SU-DHL-6 (cell line): ENCODE data around the gene AP2M1.

Source experiments
- H2AFZ ChIP-seq: fragments of 200-600 bp; sonication (generic); 2 replicates; pipeline ENCODE4 v1.6.1; 2014; ENCODE audit warnings: low read depth, mild to moderate bottlenecking, moderate library complexity, mixed read lengths, antibody characterized with exemption, low read length; ENCODE audit not compliant: severe bottlenecking
- H3F3A ChIP-seq: fragments of 200-600 bp; shearing (Covaris generic); 2 replicates; pipeline ENCODE4 v1.6.0; 2016; ENCODE audit warnings: antibody characterized with exemption, mild to moderate bottlenecking; ENCODE audit not compliant: insufficient read depth
- H3K27ac ChIP-seq: fragments of 200-600 bp; sonication (generic); 2 replicates; pipeline ENCODE4 v1.5.1; 2016; ENCODE audit warnings: low read depth, mild to moderate bottlenecking, low read length, moderate library complexity, mixed read lengths
- H3K27me3 ChIP-seq: fragments of 200-600 bp; sonication (generic), shearing (Covaris generic); 2 replicates; pipeline ENCODE4 v1.6.0; 2014; ENCODE audit warnings: mild to moderate bottlenecking, low read length
- H3K36me3 ChIP-seq: fragments of 200-600 bp; sonication (generic); 2 replicates; pipeline ENCODE4 v1.6.1; 2014; ENCODE audit warnings: mild to moderate bottlenecking, low read length, mixed read lengths
- H3K4me2 ChIP-seq: fragments of 300-600, 200-600 bp; shearing (Covaris generic), sonication (generic); 2 replicates; pipeline ENCODE4 v1.6.0; 2014; ENCODE audit warnings: low read length, low read depth, mild to moderate bottlenecking; ENCODE audit not compliant: poor library complexity, severe bottlenecking
- H3K4me3 ChIP-seq: fragments of 200-600 bp; sonication (generic); 2 replicates; pipeline ENCODE4 v1.5.1; 2014; ENCODE audit warnings: antibody characterized with exemption, low read length, mild to moderate bottlenecking, mixed read lengths; ENCODE audit not compliant: insufficient read depth, poor library complexity, severe bottlenecking
- H3K79me2 ChIP-seq: fragments of 200-600 bp; sonication (generic); 2 replicates; pipeline ENCODE4 v1.6.1; 2014; ENCODE audit warnings: mild to moderate bottlenecking, low read length, moderate library complexity; ENCODE audit not compliant: insufficient read depth
- H3K9ac ChIP-seq: fragments of 200-600 bp; sonication (generic); 2 replicates; pipeline ENCODE4 v1.7.0; 2014; ENCODE audit warnings: mild to moderate bottlenecking, low read length
- H3K9me2 ChIP-seq: fragments of 200-600 bp; sonication (generic); replicated peaks from 2 replicates; pipeline ENCODE4 v1.6.1; 2014; ENCODE audit warnings: low read length; ENCODE audit not compliant: insufficient read depth
- H3K9me3 ChIP-seq: fragments of 200-600 bp; sonication (generic); 2 replicates; pipeline ENCODE4 v1.6.1; 2014; ENCODE audit warnings: low read length, mixed read lengths; ENCODE audit not compliant: insufficient read depth
- H4K20me1 ChIP-seq: fragments of 200-600 bp; sonication (generic); 2 replicates; pipeline ENCODE4 v1.6.1; 2014; ENCODE audit warnings: low read depth, mild to moderate bottlenecking, antibody characterized with exemption, low read length, moderate library complexity, mixed read lengths
- CTCF ChIP-seq: fragments of 200-600 bp; sonication (generic); IDR thresholded peaks from one replicate; pipeline ENCODE4 v1.5.1; 2017; ENCODE audit warnings: antibody characterized with exemption, mild to moderate bottlenecking, low read length, moderate library complexity; ENCODE audit not compliant: insufficient read depth, poor library complexity, severe bottlenecking
- EZH2phosphoT487 ChIP-seq: fragments of 200-600 bp; sonication (generic), shearing (Covaris generic); conservative IDR thresholded peaks from 2 replicates; pipeline ENCODE4 v1.6.1; 2018; ENCODE audit warnings: mild to moderate bottlenecking, antibody characterized with exemption, low read length, moderate library complexity, mixed read lengths

The AP2M1 gene

GRCh38 chr3:184184546-184185230, 10.0 kb downstream of the AP2M1 start:
- Histone ChIP-seq H3K4me3 (peak overlapping the region; percentile 61), H2AFZ (no peak overlapping the region)

GRCh38 chr3:184185461-184186183, 11.0 kb downstream of the AP2M1 start:
- peak overlapping the region; percentile 76 for H3K4me3 ChIP-seq

More at GRCh38 chr3:184184546-184185230, 10.0 kb downstream of the AP2M1 start:
- Histone ChIP-seq H3K4me2 (peak overlapping the region; percentile 75), H3K9me2 (no peaks in the 10 kb centered on the region), H3K9me3 (no peaks in the 10 kb centered on the region), H3F3A (0 out of 2 replicates have a peak, but pooled peaks cover 3% of the 10 kb centered on the region), H4K20me1 (no peaks in the 10 kb centered on the region), H3K27me3 (no peaks in the 10 kb centered on the region), H3K36me3 (no peaks in the 10 kb centered on the region), H3K9ac (peak overlapping the region; percentile 73), H3K79me2 (peaks cover 29% of the 10 kb centered on the region), H3K27ac (no peak overlapping the region)
- TF ChIP-seq EZH2phosphoT487 (no peak), CTCF (no peak)

GRCh38 chr3:184186184-184186901, 11.7 kb downstream of the AP2M1 start, which contains the start of gene ABCF3:
Gene ABCF3 (plus strand): TSS chr3:184186199. CDS start chr3:184186208, 9 bp downstream.
- Histone ChIP-seq H4K20me1 (no peaks in the 10 kb centered on the region), H3K36me3 (peaks cover 4% of the 10 kb centered on the region; the same call in 1 of the 2 replicates), H3K9me2 (no peaks in the 10 kb centered on the region), H3K4me3 (peak within 1 kb of the TSS; percentile 76), H3K9ac (peak within 1 kb of the TSS; percentile 73), H2AFZ (peak within 1 kb of the TSS; percentile 56), H3F3A (0 out of 2 replicates have a peak, but pooled peaks cover 3% of the 10 kb centered on the region), H3K27me3 (no peaks in the 10 kb centered on the region), H3K4me2 (peak within 1 kb of the TSS; percentile 75), H3K9me3 (no peaks in the 10 kb centered on the region), H3K27ac (peak within 1 kb of the TSS; percentile 58), H3K79me2 (peaks cover 29% of the 10 kb centered on the region)
- TF ChIP-seq CTCF (no peak), EZH2phosphoT487 (no peak)

More at GRCh38 chr3:184185461-184186183, 11.0 kb downstream of the AP2M1 start:
- H3K9me2 ChIP-seq = no peaks in the 10 kb centered on the region
- H3F3A ChIP-seq = 0 out of 2 replicates have a peak, but pooled peaks cover 3% of the 10 kb centered on the region
- H3K36me3 ChIP-seq = no peaks in the 10 kb centered on the region
- no peaks in the 10 kb centered on the region for H4K20me1 ChIP-seq
- peak overlapping the region; percentile 73 for H3K9ac ChIP-seq
- no peak for TF ChIP-seq CTCF
- TF ChIP-seq EZH2phosphoT487 = no peak
- H3K79me2 ChIP-seq = peaks cover 29% of the 10 kb centered on the region
- H3K4me2 ChIP-seq = peak overlapping the region; percentile 75
- H2AFZ ChIP-seq = peak overlapping the region; percentile 56
- H3K27ac ChIP-seq = peak overlapping the region; percentile 58
- no peaks in the 10 kb centered on the region for H3K9me3 ChIP-seq
- no peaks in the 10 kb centered on the region for H3K27me3 ChIP-seq
